Glomerular visceral epithelial cell (primary cell): ENCODE results near the gene LZTS2.
A peak's percentile ranks its signal among the peaks of the same experiment; 100 is the strongest.

Experiments used
- DNase-seq: peaks from one replicate; pipeline ENCODE4 v3.0.0-alpha.2; 2016; ENCODE audit errors: extremely low spot score

The LZTS2 gene

DNA sequence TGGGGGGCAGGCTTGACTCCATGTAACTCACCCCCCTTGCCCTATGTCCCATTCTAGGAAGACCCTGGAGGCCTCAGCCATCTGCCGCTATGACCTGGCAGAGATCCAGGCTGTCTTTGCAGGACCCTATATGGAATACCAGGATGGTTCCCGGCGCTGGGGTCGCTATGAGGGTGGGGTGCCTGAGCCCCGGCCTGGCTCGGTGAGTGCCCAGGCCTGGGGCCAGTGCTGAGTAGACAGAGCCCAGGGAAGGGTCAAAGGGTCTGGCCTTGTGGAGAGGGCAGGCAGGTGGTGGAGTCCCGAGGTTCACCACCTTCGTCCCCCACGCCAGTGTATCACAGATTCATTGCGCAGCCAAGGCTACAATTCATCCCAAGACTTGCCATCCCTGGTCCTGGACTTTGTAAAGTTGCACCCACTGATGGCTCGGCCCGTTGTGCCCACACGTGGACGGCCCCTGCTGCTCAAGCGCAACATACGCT lies 19.8 kb upstream of the LZTS2 start:
- no peak for DNase-seq

DNA sequence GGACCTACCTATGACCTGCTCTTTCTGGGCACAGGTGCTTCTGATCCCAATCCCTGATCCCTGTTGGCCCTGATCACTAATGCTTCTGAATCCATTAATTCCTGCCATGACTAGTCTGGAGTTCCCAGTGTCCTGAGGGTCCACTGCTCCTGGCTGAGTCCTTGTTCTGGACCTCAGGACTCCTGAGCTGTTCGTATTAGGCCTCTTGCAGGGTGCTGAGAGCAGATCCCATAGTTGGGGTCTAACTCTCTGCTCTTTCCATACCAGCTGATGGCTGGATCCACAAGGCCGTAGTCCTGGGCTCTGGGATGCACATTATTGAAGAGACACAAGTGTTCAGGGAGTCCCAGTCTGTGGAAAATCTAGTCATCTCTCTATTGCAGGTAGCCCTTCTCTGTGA lies 19.3 kb upstream of the LZTS2 start:
- DNase-seq: no peak

GRCh38 chr10:100980711-100981110 lies 18.9 kb upstream of the LZTS2 start:
- no peak for DNase-seq

GRCh38 chr10:100981178-100981772 lies 18.3 kb upstream of the LZTS2 start:
- DNase-seq: no peak

- DNase-seq: no peak
Measured at GRCh38 chr10:100982916-100983830, 16.4 kb upstream of the LZTS2 start.

DNA sequence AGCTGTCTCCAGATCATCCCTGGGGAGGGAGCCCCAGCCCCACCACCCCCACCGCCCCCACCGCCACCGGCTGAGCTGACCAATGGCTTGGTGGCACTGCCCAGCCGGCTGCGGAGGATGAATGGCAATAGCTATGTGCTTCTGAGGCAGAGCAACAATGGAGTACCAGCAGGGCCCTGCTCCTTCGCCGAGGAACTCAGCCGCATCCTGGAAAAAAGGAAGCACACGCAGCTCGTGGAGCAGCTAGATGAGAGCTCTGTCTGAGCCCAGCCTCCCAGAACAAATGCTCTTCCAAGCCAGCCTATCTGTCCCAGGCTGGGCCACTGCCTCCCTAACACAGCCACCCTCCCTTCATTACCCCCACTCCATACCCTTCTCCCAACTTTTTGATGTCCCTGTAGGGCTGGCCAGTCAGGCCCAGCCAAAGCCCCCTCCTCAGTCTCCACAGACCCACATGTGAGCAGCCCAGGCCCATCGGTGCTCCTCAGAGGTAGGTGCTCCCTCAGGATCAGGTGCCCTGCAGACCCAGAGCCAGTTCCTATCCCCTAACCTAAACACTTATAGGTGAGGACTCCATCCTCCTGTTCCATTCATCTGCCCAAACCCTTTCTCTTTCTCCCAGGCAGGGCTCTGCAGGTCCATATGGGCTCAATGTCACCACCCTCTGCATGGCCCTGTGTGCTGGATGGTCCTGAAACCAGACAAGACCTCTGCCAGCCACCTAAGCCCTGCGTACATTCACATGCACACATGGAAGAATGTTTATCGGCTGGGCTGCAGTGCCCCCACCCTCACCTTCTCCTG lies 15.5 kb upstream of the LZTS2 start:
- DNase-seq: no peak

DNA sequence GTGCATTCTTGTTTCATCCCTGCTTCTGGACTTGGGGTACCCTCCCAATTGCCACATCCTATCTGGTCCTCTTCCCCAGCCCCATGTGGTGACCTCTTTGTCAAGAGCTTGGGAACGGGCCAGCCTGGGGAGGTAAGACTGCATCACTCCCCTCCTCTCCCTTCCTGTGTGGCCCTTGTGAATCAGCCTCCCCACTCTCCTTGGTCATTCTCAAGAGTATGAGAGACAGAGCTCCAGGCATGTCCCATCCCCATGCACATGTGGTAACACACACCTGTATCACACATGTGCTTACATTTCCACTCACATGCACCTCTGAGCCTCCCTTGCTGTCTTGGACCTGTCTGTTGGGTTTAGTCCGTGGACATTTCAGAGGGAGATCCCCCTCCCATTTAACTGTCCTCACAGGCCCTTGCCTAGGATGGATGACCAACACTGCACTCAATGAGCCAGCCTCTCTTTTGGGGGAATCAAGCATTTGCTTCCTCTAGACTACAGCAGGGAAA lies 14.9 kb upstream of the LZTS2 start:
- no peak for DNase-seq

- DNase-seq: no peak
Measured at GRCh38 chr10:100985336-100985735, 14.3 kb upstream of the LZTS2 start.

DNA sequence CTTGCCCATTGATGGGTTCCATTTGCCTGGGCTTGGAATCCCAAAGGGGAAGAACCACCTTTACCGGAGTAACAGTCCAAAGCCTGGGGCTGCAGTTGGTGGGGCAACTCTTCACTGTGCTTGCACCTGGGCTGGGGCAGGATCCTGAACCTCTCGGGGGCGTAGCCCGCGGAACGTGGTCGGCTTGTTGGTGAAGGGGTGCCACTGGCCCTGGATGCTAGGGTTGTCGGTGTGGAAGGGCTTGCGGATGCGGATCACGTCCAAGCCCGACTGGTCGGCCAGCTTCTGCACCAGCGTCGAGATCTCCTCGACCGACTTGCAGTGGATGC lies 13.0 kb upstream of the LZTS2 start:
- DNase-seq: no peak

GRCh38 chr10:100986952-100987684 lies 12.5 kb upstream of the LZTS2 start, which contains the start of the genes MRPL43 and TWNK:
MRPL43 (minus strand) TSS chr10:100987497; CDS start chr10:100987443, 54 bp downstream.
TWNK (plus strand) TSS chr10:100987543; CDS start chr10:100988211, 668 bp downstream.
- peak; percentile 71 for DNase-seq

GRCh38 chr10:100987685-100988049 lies 11.9 kb upstream of the LZTS2 start:
- DNase-seq: no peak

GRCh38 chr10:100988166-100988565 lies 11.4 kb upstream of the LZTS2 start:
- no peak for DNase-seq

DNA sequence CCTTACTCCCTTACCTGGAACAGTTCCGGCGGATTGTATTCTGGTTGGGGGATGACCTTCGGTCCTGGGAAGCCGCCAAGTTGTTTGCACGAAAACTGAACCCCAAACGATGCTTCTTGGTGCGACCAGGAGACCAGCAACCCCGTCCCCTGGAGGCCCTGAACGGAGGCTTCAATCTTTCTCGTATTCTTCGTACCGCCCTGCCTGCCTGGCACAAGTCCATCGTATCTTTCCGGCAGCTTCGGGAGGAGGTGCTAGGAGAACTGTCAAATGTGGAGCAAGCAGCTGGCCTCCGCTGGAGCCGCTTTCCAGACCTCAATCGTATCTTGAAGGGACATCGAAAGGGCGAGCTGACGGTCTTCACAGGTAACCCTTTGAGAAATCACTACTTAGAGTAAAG lies 10.5 kb upstream of the LZTS2 start:
- DNase-seq: no peak

GRCh38 chr10:100993986-100994708 lies 5.5 kb upstream of the LZTS2 start:
- peak; percentile 41 for DNase-seq

DNA sequence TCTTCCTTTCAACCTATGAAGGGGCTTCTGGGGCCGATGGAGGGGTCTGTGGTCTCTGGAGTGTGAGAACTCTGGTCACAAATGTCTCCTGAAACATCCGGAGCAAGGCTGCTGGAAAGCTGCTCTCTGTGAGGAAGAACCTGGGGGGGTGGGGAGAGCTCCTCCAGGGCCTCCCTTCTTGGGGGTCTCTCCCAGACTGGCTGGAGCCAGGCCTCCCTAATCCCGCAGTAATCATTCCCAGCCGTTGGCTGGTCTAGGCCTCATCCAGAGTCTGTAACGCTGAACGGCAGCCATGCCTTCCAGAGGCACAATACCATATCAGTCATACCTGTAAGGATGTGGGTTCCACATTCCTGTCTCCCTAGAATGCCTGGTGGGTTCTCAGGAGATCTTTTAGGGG lies 4.4 kb upstream of the LZTS2 start:
- DNase-seq: no peak

- peak; percentile 44 for DNase-seq
Measured at GRCh38 chr10:100996678-100997359, 2.8 kb upstream of the LZTS2 start.

DNA sequence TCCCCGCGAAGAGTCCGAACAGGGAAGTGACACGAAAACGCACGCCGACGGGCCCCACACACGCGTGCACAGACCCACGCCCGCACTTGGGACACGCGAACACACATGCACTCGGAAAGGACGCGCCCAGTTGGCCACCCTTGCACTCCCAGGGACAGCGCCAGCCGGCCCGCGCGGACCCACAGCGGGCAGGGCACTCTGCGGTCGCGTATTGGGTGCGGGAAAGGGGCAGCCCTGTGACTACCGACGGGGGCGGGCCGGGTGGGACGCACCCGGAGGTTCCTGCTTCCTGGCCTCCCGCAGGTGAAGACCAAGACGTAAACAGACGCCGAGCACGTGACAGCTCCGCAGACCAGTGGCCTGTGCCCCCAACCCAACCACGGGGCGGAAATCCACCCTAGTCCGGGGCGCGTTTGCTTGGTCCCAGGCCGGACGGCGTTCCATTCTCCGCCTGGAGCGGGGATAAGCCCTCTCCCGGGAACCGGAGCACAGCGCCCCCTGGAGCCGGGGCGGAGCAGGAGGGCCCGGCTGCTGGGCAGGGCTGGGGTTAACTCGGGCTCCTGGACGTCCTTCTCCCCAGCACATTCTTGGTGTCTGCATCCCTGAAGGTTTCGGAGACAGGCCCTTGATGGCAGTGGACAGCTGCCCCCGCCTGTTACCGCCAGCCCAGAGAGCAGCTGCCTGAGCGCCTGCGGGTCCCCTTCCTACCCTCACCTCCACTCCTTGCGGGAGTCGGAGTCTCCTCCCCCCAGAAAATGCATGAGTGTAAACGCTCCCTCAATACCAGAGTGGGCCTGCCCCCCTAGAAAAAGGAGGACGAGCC lies 2.0 kb upstream of the LZTS2 start:
- DNase-seq: peak; percentile 81

DNA sequence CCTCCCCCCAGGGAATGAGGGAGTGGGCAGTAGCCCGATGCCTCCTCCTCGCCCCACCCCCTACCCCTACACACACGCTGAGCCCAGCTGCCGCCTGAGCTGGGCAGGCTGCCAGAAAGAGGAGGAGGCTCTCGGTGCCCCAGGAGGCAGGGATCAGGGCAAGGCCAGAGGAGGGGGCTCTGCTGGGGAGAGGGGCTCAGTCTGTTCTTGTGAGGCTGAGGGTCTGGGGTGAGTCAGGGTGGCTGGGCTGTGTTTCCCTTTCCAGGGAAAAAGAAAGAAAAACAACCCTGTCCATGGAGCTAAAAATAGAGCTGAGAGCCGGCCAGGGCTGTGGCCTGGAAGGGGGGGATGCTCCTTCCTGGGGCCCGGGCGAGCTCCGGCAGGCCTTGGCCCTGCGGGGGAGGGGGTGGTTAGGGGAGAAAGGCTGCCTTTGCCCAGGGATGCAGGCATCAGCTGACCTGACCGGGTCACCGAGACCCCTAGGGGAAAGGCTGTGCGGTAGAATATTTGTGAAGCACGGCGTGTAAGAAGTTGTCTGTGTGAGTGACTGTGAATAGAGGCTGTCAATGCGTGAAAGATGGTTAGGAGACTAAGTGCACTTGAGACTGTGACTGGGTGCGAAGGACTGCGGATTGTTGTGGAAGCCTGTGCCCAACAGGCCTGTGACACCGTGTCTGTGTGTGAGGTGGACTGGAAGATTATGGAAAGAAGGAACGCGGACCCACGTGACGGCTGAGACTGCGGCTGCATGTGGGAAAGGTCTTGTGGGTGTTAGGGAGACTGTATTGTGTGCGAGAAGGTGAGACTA lies 1.2 kb upstream of the LZTS2 start:
- DNase-seq: peak; percentile 89
